HCT116 (cell line): ENCODE results near the gene TMEM121B. TPM values are rescaled to one million over a fixed set of nuclear protein-coding genes. Genes with fewer than 3 reads are reported as not detected.

Experiments
- ATAC-seq: fragments of 200-7000 bp; cut with Tn5 transposase; 2 replicates; pipeline ENCODE4 v1.9.1; 2020; ENCODE audit warnings: mild to moderate bottlenecking, moderate library complexity
- BruUV-seq: library from RNA; stranded (reverse); fragments of 400-500 nt; replicated peaks from 2 replicates; lab custom pipeline; 2021; lab: Mats Ljungman, UMichigan
- CTCF ChIA-PET: fragments of 300-600 bp; sonication (Branson Sonifier 250); formaldehyde crosslinking; loops from one replicate; lab custom pipeline; 2021; ENCODE audit warnings: antibody characterized with exemption; lab: Charles Lee
- POLR2A ChIA-PET: fragments of 300-600, 350-600 bp; sonication (Branson Sonifier 250); formaldehyde crosslinking; loops from one replicate; lab custom pipeline; 2021; ENCODE audit warnings: antibody characterized with exemption; lab: Charles Lee
- RAD21 ChIA-PET, 2 experiments: fragments of 300-600 bp; sonication (Branson Sonifier 250); formaldehyde crosslinking; loops; one replicate each; lab custom pipeline; 2023; ENCODE audit warnings: low total read pairs in 2 of 2; ENCODE audit not compliant: uncharacterized antibody in 2 of 2, unreplicated experiment in 2 of 2, low non-redundant PET in 1 of 2; lab: Charles Lee
- DNase-seq: peaks from one replicate; pipeline ENCODE4 v3.0.0-alpha.2; 2010; ENCODE audit warnings: low read depth, low spot score
- H2AFZ ChIP-seq: fragments of 200-600 bp; shearing (Covaris generic), sonication (generic); 2 replicates; pipeline ENCODE4 v1.6.1; 2017; ENCODE audit warnings: low read depth, mixed run types, mixed read lengths, antibody characterized with exemption, low read length; ENCODE audit not compliant: poor library complexity, severe bottlenecking
- H3K27ac ChIP-seq: 2 replicates; pipeline ENCODE4 v1.5.1; 2012; ENCODE audit warnings: low read depth, low read length
- H3K27me3 ChIP-seq: fragments of 200-600 bp; sonication (generic); 2 replicates; pipeline ENCODE4 v1.6.1; 2016; ENCODE audit warnings: mixed run types, low read length, mixed read lengths; ENCODE audit not compliant: insufficient read depth
- H3K36me3 ChIP-seq, 2 experiments: fragments of 200-500 bp in 1 of 2; fragments of 200-600 bp in 1 of 2; sonication (Bioruptor generic) in 1 of 2; sonication (generic) in 1 of 2; 2 replicates each; pipeline versions ENCODE4 v1.5.1 to v1.6.1; 2014 to 2016; ENCODE audit warnings: low read length in 2 of 2, inconsistent platforms in 1 of 2, mixed read lengths in 1 of 2, mixed run types in 1 of 2; ENCODE audit not compliant: insufficient read depth in 2 of 2, control insufficient read depth in 1 of 2
- H3K4me1 ChIP-seq, 2 experiments: fragments of 200-600 bp in 1 of 2; sonication (generic) in 1 of 2; 2 replicates each; pipeline versions ENCODE4 v1.5.1 to v1.6.1; 2012 to 2017; ENCODE audit warnings: low read length in 2 of 2, inconsistent platforms in 1 of 2, mild to moderate bottlenecking in 1 of 2, mixed read lengths in 1 of 2, mixed run types in 1 of 2, moderate library complexity in 1 of 2; ENCODE audit not compliant: insufficient read depth in 2 of 2, control insufficient read depth in 1 of 2
- H3K4me2 ChIP-seq: fragments of 200-600 bp; sonication (generic); 2 replicates; pipeline ENCODE4 v1.6.1; 2017; ENCODE audit warnings: mixed run types, low read length, mixed read lengths
- H3K4me3 ChIP-seq, 2 experiments: fragments of 200-600 bp in 1 of 2; sonication (generic) in 1 of 2; replicated peaks in 1 of 2; 2 replicates each; pipeline ENCODE4 v1.5.1; 2011 to 2016; ENCODE audit warnings: low read length in 2 of 2, control low read depth in 1 of 2, low read depth in 1 of 2, mild to moderate bottlenecking in 1 of 2, mixed read lengths in 1 of 2, mixed run types in 1 of 2
- H3K79me2 ChIP-seq: fragments of 200-600 bp; sonication (generic); 2 replicates; pipeline ENCODE4 v1.6.1; 2017; ENCODE audit warnings: mild to moderate bottlenecking, mixed run types, low read length, moderate library complexity, mixed read lengths; ENCODE audit not compliant: insufficient read depth
- H3K9ac ChIP-seq: fragments of 200-600 bp; sonication (generic); 2 replicates; pipeline ENCODE4 v1.6.1; 2016; ENCODE audit warnings: low read length, mixed read lengths
- H3K9me2 ChIP-seq: fragments of 200-600 bp; sonication (generic), shearing (Covaris generic); 2 replicates; pipeline ENCODE4 v1.6.1; 2017; ENCODE audit warnings: mixed run types, mild to moderate bottlenecking, moderate library complexity; ENCODE audit not compliant: insufficient read depth
- H3K9me3 ChIP-seq, 2 experiments: fragments of 200-500 bp in 1 of 2; fragments of 200-600 bp in 1 of 2; sonication (Bioruptor generic) in 1 of 2; sonication (generic) in 1 of 2; 2 replicates each; pipeline ENCODE4 v1.6.1; 2014 to 2017; ENCODE audit warnings: low read length in 2 of 2, mixed read lengths in 2 of 2, inconsistent platforms in 1 of 2, low read depth in 1 of 2, mild to moderate bottlenecking in 1 of 2, mixed run types in 1 of 2, moderate library complexity in 1 of 2; ENCODE audit not compliant: control insufficient read depth in 1 of 2, insufficient read depth in 1 of 2
- H4K20me1 ChIP-seq: fragments of 200-600 bp; sonication (generic), shearing (Covaris generic); 2 replicates; pipeline ENCODE4 v1.6.1; 2017; ENCODE audit warnings: mixed run types, mild to moderate bottlenecking, moderate library complexity; ENCODE audit not compliant: insufficient read depth
- CBX3 ChIP-seq: IDR thresholded peaks from 2 replicates; pipeline ENCODE4 v1.6.1; 2012; ENCODE audit warnings: low read depth
- CEBPB ChIP-seq: IDR thresholded peaks from 2 replicates; pipeline ENCODE4 v1.6.1; 2012; ENCODE audit warnings: low read depth
- CTCF ChIP-seq, 3 experiments: fragments of 200-600 bp in 1 of 3; sonication (generic) in 1 of 3; IDR thresholded peaks in 2 of 3; conservative IDR thresholded peaks in 1 of 3; 2 replicates each; pipeline ENCODE4 v1.5.1; 2012 to 2017; ENCODE audit warnings: low read depth in 2 of 3, low read length in 2 of 3, antibody characterized with exemption in 1 of 3, borderline replicate concordance in 1 of 3, control low read depth in 1 of 3, mild to moderate bottlenecking in 1 of 3, mixed read lengths in 1 of 3, mixed run types in 1 of 3, moderate library complexity in 1 of 3; ENCODE audit not compliant: insufficient read depth in 1 of 3
- EGR1 ChIP-seq: IDR thresholded peaks from 2 replicates; pipeline ENCODE4 v1.6.1; 2012; ENCODE audit warnings: low read depth
- ELF1 ChIP-seq: IDR thresholded peaks from 2 replicates; pipeline ENCODE4 v1.6.1; 2012; ENCODE audit warnings: low read depth, borderline replicate concordance
- EZH2 ChIP-seq: fragments of 200-600 bp; sonication (generic); IDR thresholded peaks from 2 replicates; pipeline ENCODE4 v1.6.1; 2017; ENCODE audit warnings: antibody characterized with exemption, mixed run types
- FOSL1 ChIP-seq: IDR thresholded peaks from 2 replicates; pipeline ENCODE4 v1.6.1; 2012; ENCODE audit warnings: low read depth
- POLR2A ChIP-seq: IDR thresholded peaks from 2 replicates; pipeline ENCODE4 v1.7.0; 2011; ENCODE audit warnings: borderline replicate concordance; ENCODE audit not compliant: insufficient read depth, insufficient read length; ENCODE audit errors: extremely low read depth
- POLR2AphosphoS5 ChIP-seq: IDR thresholded peaks from 2 replicates; pipeline ENCODE4 v1.6.1; 2011; ENCODE audit warnings: mild to moderate bottlenecking, low read depth, low read length, moderate library complexity
- SRF ChIP-seq: IDR thresholded peaks from 2 replicates; pipeline ENCODE4 v1.6.1; 2012; ENCODE audit warnings: low read depth
- TCF7L2 ChIP-seq: IDR thresholded peaks from 2 replicates; pipeline ENCODE4 v1.7.0; 2011; ENCODE audit warnings: borderline replicate concordance, inconsistent platforms; ENCODE audit not compliant: insufficient read depth, insufficient read length; ENCODE audit errors: extremely low read depth
- ZNF274 ChIP-seq: fragments of 200-500 bp; sonication (Bioruptor generic); IDR thresholded peaks from 2 replicates; pipeline ENCODE4 v1.6.1; 2014; ENCODE audit warnings: mild to moderate bottlenecking, low read depth, low read length, inconsistent platforms
- intact Hi-C: fragments of 100-400 bp; cut with micrococcal nuclease; formaldehyde crosslinking; loops from 2 replicates; pipeline ENCODE4 v1.10.0; 2022
- total RNA-seq: library from RNA; stranded (reverse); gene quantifications from one replicate; pipeline ENCODE4 v1.2.1, GENCODE V29; 2021; ENCODE audit not compliant: unreplicated experiment
- TF ChIP-seq, protein P1 (sequence below): IDR thresholded peaks from 2 replicates; pipeline ENCODE4 v1.6.1; 2012; ENCODE audit warnings: low read depth

Gene TMEM121B
- total RNA-seq, 1 experiment from 2014 or later = 0.57 TPM

GRCh38 chr22:17137170-17137569, 16.0 kb upstream of the TMEM121B start:
- Histone ChIP-seq H3K27ac (no peak overlapping the region), H3K9me2 (no peaks in the 10 kb centered on the region), H2AFZ (no peak overlapping the region), H3K27me3 (no peaks in the 10 kb centered on the region), H3K4me2 (no peak overlapping the region), H3K9me3 (no peaks in the 10 kb centered on the region), H3K9ac (no peak overlapping the region), H3K4me1 (no peaks in the 10 kb centered on the region)
- POLR2A ChIA-PET = no interaction called here
- ATAC-seq = no peak
- RAD21 ChIA-PET = no interaction called here
- BruUV-seq = no TSS peak
- no peak for TF ChIP-seq ELF1
- TF ChIP-seq, protein P1, sequence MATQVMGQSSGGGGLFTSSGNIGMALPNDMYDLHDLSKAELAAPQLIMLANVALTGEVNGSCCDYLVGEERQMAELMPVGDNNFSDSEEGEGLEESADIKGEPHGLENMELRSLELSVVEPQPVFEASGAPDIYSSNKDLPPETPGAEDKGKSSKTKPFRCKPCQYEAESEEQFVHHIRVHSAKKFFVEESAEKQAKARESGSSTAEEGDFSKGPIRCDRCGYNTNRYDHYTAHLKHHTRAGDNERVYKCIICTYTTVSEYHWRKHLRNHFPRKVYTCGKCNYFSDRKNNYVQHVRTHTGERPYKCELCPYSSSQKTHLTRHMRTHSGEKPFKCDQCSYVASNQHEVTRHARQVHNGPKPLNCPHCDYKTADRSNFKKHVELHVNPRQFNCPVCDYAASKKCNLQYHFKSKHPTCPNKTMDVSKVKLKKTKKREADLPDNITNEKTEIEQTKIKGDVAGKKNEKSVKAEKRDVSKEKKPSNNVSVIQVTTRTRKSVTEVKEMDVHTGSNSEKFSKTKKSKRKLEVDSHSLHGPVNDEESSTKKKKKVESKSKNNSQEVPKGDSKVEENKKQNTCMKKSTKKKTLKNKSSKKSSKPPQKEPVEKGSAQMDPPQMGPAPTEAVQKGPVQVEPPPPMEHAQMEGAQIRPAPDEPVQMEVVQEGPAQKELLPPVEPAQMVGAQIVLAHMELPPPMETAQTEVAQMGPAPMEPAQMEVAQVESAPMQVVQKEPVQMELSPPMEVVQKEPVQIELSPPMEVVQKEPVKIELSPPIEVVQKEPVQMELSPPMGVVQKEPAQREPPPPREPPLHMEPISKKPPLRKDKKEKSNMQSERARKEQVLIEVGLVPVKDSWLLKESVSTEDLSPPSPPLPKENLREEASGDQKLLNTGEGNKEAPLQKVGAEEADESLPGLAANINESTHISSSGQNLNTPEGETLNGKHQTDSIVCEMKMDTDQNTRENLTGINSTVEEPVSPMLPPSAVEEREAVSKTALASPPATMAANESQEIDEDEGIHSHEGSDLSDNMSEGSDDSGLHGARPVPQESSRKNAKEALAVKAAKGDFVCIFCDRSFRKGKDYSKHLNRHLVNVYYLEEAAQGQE = no peak
- no peak for TF ChIP-seq ZNF274
- no peak for TF ChIP-seq FOSL1
- TF ChIP-seq CBX3 = no peak
- TF ChIP-seq, all 23 proteins: peak for 0
- intact Hi-C loops = no loop called here
- H3K79me2 ChIP-seq = 0 out of 2 replicates have a peak, but pooled peaks cover 9% of the 10 kb centered on the region
- CTCF ChIA-PET = no interaction called here
- no peak for DNase-seq
- H4K20me1 ChIP-seq = no peaks in the 10 kb centered on the region
- H3K4me3 ChIP-seq = no peak overlapping the region
- peaks cover 16 to 25% of the 10 kb centered on the region in 2 experiments; a peak in 3 of 4 replicates for H3K36me3 ChIP-seq

DNA sequence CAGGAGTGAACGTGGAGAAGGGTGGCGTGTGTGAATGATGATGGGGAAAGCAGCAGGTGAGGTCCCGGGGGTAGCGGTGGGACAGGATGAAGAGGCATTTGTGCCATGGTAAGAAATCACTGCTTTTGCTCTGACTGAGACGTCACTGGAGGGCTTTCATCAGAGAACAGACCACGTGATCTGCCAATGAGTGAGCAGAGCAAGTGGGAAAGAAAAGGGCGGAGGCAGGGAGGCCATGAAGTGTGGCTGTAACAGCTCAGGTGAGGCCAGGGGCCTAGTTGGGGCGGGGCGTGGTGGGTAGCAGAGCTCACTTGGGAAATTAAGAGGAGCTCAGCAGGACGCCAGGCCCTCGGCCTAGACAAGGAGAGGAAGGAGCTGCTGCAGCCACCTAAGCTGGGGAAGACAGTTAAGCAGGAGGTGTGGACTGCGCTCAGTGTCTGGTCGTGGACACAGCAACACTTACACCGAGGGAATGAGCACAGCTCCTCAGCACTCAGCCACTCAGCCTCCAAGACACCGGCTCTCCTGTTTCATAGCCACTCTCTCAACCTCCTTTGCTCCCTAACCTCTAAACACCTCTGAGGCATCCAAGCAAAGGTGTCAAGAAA, 14.1 kb upstream of the TMEM121B start:
- H3K4me2 ChIP-seq = no peak overlapping the region
- ATAC-seq = no peak
- H3K79me2 ChIP-seq = no peaks in the 10 kb centered on the region
- no peak overlapping the region for H3K27ac ChIP-seq
- DNase-seq = no peak
- ChIA-PET CTCF (no interaction called here), RAD21 (no interaction called here), POLR2A (no interaction called here)
- H3K4me3 ChIP-seq = no peak overlapping the region
- H3K36me3 ChIP-seq = peaks cover 5 to 13% of the 10 kb centered on the region in 2 experiments; a peak in 3 of 4 replicates
- H2AFZ ChIP-seq = no peak overlapping the region
- no peaks in the 10 kb centered on the region for H3K27me3 ChIP-seq
- no TSS peak for BruUV-seq
- no peaks in the 10 kb centered on the region for H4K20me1 ChIP-seq
- 0 out of 4 replicates have a peak, but pooled peaks cover 0 to under 1% of the 10 kb centered on the region in 2 experiments for H3K4me1 ChIP-seq
- intact Hi-C loops = no loop called here
- H3K9me3 ChIP-seq = no peaks in the 10 kb centered on the region
- H3K9me2 ChIP-seq = no peaks in the 10 kb centered on the region
- no peak overlapping the region for H3K9ac ChIP-seq
- TF ChIP-seq FOSL1 = no peak
- TF ChIP-seq EZH2 = no peak
- no peak for TF ChIP-seq POLR2A
- TF ChIP-seq POLR2AphosphoS5 = no peak
- no peak for TF ChIP-seq SRF
- no peak for TF ChIP-seq TCF7L2
- no peak for TF ChIP-seq CTCF (IDR thresholded peaks at IDR 0.05 in 2 of 3, conservative IDR thresholded peaks at IDR 0.05 in 1 of 3; ENCODE audit: borderline replicate concordance in 1 of 3, insufficient read depth in 1 of 3, low read depth in 2 of 3, low read length in 2 of 3)
- TF ChIP-seq EGR1 = no peak
- no peak for TF ChIP-seq CEBPB
